NCI-H187 (cell line): ENCODE measurements around the gene CAPN10.

Experiments
- DNase-seq, 2 experiments: peaks; one replicate each; lab custom pipeline; 2025; lab: John Stamatoyannopoulos, UW

Gene CAPN10

GRCh38 chr2:240623531-240624010 is 37.0 kb downstream of the CAPN10 start:
- no peak for DNase-seq

GRCh38 chr2:240624011-240624949 is 37.7 kb downstream of the CAPN10 start:
- DNase-seq, result no peak

GRCh38 chr2:240624950-240625621 is 38.6 kb downstream of the CAPN10 start, which contains the start of gene GPR35:
TSS of gene GPR35 (plus strand) at chr2:240625480. CDS start at chr2:240629953, 4,473 bp downstream.
- DNase-seq, result no peak

DNA sequence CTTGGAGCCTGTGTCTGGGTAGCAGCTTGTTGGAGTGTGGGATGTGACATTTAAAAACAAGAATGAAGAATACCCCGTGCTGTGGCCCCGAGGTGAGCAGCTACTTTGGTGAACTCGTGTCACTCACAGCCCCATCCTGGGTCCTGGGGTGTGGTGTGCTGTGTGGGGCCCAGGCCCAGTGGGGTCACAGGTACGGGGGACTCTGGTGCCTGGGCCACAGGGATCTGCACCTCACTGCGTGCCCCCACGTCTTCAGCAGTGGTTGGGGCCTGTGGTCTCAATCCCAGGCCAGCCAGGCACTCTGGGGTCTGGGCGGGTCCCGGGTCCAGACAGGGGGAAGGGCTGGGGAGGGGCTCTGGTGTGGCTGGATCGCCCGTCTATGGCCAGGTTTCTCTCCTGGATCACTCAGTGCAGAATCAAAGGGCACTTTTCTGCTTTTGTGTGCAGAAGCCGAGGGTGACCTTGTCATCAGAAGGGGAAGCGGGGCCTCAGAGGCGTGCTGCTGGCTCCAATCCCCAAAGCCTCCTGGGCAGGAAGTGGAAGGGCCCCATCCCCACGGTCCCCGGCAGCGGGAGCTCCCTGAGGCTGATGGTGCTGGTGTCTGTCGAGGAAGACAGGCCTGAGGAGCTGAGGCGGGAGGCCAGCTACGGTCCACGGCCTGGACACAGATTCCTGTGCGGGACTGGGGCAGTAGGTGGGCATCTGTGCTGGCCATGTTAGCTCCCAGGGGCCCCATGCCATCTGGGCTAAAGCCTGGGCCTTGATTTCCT is 40.2 kb downstream of the CAPN10 start:
- DNase-seq, result no peak

DNA sequence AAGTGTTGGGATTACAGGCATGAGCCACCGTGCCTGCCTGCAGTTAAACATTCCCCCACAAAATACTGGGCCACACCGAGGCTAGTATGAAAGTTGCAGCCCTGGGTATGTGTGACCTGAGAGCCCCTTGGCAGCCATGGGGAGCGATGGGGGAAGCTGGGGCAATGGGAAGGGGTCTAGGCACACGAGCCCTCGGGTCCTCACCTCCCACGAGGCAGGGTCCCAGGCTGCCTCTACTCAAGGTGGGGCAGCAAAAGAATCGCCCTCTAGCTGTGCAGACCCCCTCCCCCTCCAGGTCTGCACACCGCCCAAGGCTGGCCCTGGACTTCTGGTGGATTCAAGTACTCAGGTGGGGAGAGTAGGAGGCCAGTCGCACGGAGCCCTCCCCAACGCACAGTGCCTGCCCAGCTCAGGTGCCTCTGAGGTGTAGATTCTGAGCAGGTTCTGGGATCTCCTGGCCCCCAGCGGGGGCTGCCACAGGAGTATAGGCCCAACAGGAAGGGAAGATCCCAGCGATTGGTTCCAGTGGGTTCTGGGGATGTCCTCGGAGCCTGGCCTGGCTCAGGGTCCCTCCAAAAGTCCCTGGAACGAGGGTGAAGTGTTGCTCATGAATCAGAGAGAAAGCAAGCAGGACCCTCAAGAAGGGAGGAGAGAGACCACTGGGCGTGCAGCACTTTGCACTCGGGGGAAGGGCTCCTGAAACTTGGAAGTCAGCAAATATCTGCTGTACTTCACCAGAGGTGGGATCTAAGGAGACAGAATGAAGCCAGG is 41.4 kb downstream of the CAPN10 start:
- no peak for DNase-seq

- no peak for DNase-seq
These were observed 41.9 kb downstream of the CAPN10 start for GRCh38 chr2:240628507-240628807.

- no peak for DNase-seq
These were observed 42.5 kb downstream of the CAPN10 start for GRCh38 chr2:240628808-240629618.

DNA sequence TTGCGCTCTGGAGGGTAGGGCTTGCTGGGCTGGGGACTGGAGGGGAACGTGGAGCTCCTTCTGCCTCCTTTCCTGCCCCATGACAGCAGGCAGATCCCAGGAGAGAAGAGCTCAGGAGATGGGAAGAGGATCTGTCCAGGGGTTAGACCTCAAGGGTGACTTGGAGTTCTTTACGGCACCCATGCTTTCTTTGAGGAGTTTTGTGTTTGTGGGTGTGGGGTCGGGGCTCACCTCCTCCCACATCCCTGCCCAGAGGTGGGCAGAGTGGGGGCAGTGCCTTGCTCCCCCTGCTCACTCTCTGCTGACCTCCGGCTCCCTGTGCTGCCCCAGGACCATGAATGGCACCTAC is 43.1 kb downstream of the CAPN10 start:
- DNase-seq, result no peak

DNA sequence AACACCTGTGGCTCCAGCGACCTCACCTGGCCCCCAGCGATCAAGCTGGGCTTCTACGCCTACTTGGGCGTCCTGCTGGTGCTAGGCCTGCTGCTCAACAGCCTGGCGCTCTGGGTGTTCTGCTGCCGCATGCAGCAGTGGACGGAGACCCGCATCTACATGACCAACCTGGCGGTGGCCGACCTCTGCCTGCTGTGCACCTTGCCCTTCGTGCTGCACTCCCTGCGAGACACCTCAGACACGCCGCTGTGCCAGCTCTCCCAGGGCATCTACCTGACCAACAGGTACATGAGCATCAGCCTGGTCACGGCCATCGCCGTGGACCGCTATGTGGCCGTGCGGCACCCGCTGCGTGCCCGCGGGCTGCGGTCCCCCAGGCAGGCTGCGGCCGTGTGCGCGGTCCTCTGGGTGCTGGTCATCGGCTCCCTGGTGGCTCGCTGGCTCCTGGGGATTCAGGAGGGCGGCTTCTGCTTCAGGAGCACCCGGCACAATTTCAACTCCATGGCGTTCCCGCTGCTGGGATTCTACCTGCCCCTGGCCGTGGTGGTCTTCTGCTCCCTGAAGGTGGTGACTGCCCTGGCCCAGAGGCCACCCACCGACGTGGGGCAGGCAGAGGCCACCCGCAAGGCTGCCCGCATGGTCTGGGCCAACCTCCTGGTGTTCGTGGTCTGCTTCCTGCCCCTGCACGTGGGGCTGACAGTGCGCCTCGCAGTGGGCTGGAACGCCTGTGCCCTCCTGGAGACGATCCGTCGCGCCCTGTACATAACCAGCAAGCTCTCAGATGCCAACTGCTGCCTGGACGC is 43.6 kb downstream of the CAPN10 start:
- no peak for DNase-seq

DNA sequence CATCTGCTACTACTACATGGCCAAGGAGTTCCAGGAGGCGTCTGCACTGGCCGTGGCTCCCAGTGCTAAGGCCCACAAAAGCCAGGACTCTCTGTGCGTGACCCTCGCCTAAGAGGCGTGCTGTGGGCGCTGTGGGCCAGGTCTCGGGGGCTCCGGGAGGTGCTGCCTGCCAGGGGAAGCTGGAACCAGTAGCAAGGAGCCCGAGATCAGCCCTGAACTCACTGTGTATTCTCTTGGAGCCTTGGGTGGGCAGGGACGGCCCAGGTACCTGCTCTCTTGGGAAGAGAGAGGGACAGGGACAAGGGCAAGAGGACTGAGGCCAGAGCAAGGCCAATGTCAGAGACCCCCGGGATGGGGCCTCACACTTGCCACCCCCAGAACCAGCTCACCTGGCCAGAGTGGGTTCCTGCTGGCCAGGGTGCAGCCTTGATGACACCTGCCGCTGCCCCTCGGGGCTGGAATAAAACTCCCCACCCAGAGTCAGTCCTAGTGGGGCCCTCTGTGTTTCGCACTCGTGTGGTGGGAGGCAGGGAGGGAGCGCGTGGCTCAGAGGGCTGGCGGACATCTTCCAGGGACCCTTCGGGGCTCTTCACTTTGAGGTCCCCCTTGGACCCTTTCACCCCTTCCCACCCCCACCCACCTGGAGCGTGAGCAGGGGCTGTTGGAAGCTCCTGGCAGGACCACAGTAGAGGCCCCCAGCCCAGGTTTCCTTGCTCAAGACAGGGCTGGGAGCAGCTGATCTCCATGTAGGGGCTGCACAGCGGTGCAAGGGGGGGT is 44.4 kb downstream of the CAPN10 start:
- no peak for DNase-seq

GRCh38 chr2:240631548-240632305 is 45.2 kb downstream of the CAPN10 start:
- DNase-seq, result no peak

- DNase-seq, result no peak
These were observed 45.8 kb downstream of the CAPN10 start for GRCh38 chr2:240632306-240632721.

GRCh38 chr2:240635121-240635997 is 48.8 kb downstream of the CAPN10 start:
- DNase-seq, result no peak

- no peak for DNase-seq
These were observed 49.5 kb downstream of the CAPN10 start for GRCh38 chr2:240635998-240636547.

DNA sequence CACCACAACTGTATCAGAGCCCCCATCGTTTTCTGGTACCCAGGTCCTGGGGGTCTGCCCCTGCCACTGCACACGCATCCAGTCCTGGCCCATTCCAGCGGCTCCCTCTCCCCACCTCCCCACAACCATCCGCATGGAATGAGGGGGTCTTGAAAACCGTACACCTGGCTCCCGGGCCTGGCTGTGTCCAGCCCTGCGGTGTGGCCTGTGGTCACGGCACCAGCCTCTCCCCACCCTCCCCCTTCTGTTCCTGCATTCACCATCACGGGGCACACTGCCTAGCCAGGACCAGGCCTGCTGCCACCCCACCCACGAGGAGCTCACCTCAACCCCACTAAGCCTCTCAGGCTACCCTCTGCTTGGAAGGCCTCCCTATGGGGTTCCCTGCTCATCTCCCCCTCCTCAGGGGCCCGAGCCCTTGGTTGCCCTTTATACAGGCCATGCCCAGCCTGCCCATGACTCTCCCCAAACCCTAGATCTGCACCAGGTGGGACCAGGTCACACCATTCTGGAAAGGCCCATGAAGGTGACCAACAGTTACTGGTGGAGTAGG is 50.1 kb downstream of the CAPN10 start:
- no peak for DNase-seq

- DNase-seq, result no peak
These were observed 50.8 kb downstream of the CAPN10 start for GRCh38 chr2:240637116-240637900.
